Neural cell (in vitro differentiated cells): ENCODE data around the gene PPFIA1. TPM values are rescaled to one million over a fixed set of nuclear protein-coding genes. Genes with fewer than 3 reads are reported as not detected.

Experiments used
- H2AFZ ChIP-seq: fragments of 200-600, 300-800 bp; sonication (generic), shearing (Covaris generic); 2 replicates; pipeline ENCODE4 v1.6.0; 2014; ENCODE audit warnings: low read depth, mild to moderate bottlenecking, antibody characterized with exemption, low read length, moderate library complexity
- H3F3A ChIP-seq: fragments of 200-600 bp; shearing (Covaris generic); 2 replicates; pipeline ENCODE4 v1.6.1; 2016; ENCODE audit warnings: mild to moderate bottlenecking, moderate library complexity, mixed read lengths, antibody characterized with exemption, low read length; ENCODE audit not compliant: insufficient read depth, poor library complexity, severe bottlenecking
- H3K27ac ChIP-seq: fragments of 200-600, 300-800 bp; sonication (generic), shearing (Covaris generic); 2 replicates; pipeline ENCODE4 v1.5.1; 2014; ENCODE audit warnings: mild to moderate bottlenecking, low read length, moderate library complexity
- H3K27me3 ChIP-seq: fragments of 300-800, 200-600 bp; sonication (generic), shearing (Covaris generic); 2 replicates; pipeline ENCODE4 v1.6.0; 2014; ENCODE audit warnings: mild to moderate bottlenecking, low read depth, low read length, moderate library complexity; ENCODE audit not compliant: insufficient read depth
- H3K36me3 ChIP-seq: fragments of 300-800, 200-600 bp; sonication (generic), shearing (Covaris generic); 2 replicates; pipeline ENCODE4 v1.5.1; 2014; ENCODE audit warnings: mild to moderate bottlenecking, antibody characterized with exemption, low read length, moderate library complexity; ENCODE audit not compliant: insufficient read depth
- H3K4me2 ChIP-seq: fragments of 300-800, 200-600 bp; sonication (generic), shearing (Covaris generic); 2 replicates; pipeline ENCODE4 v1.6.0; 2014; ENCODE audit warnings: mild to moderate bottlenecking, low read length
- H3K4me3 ChIP-seq: fragments of 300-800, 200-600 bp; sonication (generic), shearing (Covaris generic); 2 replicates; pipeline ENCODE4 v1.5.1; 2014; ENCODE audit warnings: mild to moderate bottlenecking, low read length, moderate library complexity
- H3K79me2 ChIP-seq: fragments of 200-600 bp; shearing (Covaris generic); replicated peaks from 2 replicates; pipeline ENCODE4 v1.6.0; 2014; ENCODE audit warnings: mild to moderate bottlenecking, low read length, moderate library complexity; ENCODE audit not compliant: insufficient read depth
- H3K9ac ChIP-seq: fragments of 300-800, 200-600 bp; sonication (generic), shearing (Covaris generic); 2 replicates; pipeline ENCODE4 v1.6.1; 2016; ENCODE audit warnings: mild to moderate bottlenecking, low read length, mixed read lengths
- H3K9me2 ChIP-seq: fragments of 200-600 bp; shearing (Covaris generic); 2 replicates; pipeline ENCODE4 v1.6.1; 2016; ENCODE audit warnings: mild to moderate bottlenecking, low read length, mixed read lengths; ENCODE audit not compliant: insufficient read depth
- H3K9me3 ChIP-seq: fragments of 200-600, 300-800 bp; sonication (generic), shearing (Covaris generic); 2 replicates; pipeline ENCODE4 v1.6.1; 2016; ENCODE audit warnings: mild to moderate bottlenecking, mixed run types, low read length, moderate library complexity, mixed read lengths
- H4K20me1 ChIP-seq: fragments of 200-600 bp; shearing (Covaris generic); 2 replicates; pipeline ENCODE4 v1.6.1; 2016; ENCODE audit warnings: mild to moderate bottlenecking, mixed run types; ENCODE audit not compliant: insufficient read depth
- CTCF ChIP-seq: fragments of 450-650 bp; IDR thresholded peaks from 2 replicates; pipeline ENCODE4 v1.5.1; 2014; ENCODE audit warnings: antibody characterized with exemption, mild to moderate bottlenecking, moderate library complexity; ENCODE audit not compliant: poor library complexity, severe bottlenecking
- EP300 ChIP-seq: fragments of 450-650 bp; conservative IDR thresholded peaks from 2 replicates; pipeline ENCODE4 v1.6.1; 2014; ENCODE audit warnings: antibody characterized with exemption, mild to moderate bottlenecking, moderate library complexity; ENCODE audit not compliant: poor library complexity, severe bottlenecking
- EZH2 ChIP-seq: fragments of 200-600, 300-800 bp; shearing (Covaris generic), sonication (generic); IDR thresholded peaks from 2 replicates; pipeline ENCODE4 v1.6.1; 2014; ENCODE audit warnings: antibody characterized with exemption, low read length, borderline replicate concordance, mild to moderate bottlenecking; ENCODE audit not compliant: insufficient read depth, poor library complexity, severe bottlenecking
- MXI1 ChIP-seq: fragments of 450-650 bp; conservative IDR thresholded peaks from 2 replicates; pipeline ENCODE4 v1.6.1; 2014; ENCODE audit warnings: antibody characterized with exemption, mild to moderate bottlenecking; ENCODE audit not compliant: poor library complexity, severe bottlenecking
- POLR2AphosphoS5 ChIP-seq: IDR thresholded peaks from 2 replicates; pipeline ENCODE4 v1.6.1; 2012
- RAD21 ChIP-seq: fragments of 450-650 bp; conservative IDR thresholded peaks from 2 replicates; pipeline ENCODE4 v1.6.1; 2014; ENCODE audit warnings: antibody characterized with exemption, mild to moderate bottlenecking, moderate library complexity
- SMC3 ChIP-seq: fragments of 450-650 bp; conservative IDR thresholded peaks from 2 replicates; pipeline ENCODE4 v1.6.1; 2014; ENCODE audit warnings: antibody characterized with exemption, mild to moderate bottlenecking, moderate library complexity; ENCODE audit not compliant: poor library complexity
- TAF1 ChIP-seq: IDR thresholded peaks from 2 replicates; pipeline ENCODE4 v1.6.1; 2012; ENCODE audit warnings: low read depth
- polyA plus RNA-seq: library from polyadenylated mRNA; depleted of rRNA; stranded (reverse); fragments of >200 nt; gene quantifications from 2 replicates; pipeline ENCODE4 v1.2.3, GENCODE V29; 2014
- TF ChIP-seq, protein P1 (sequence below): IDR thresholded peaks from 2 replicates; pipeline ENCODE4 v1.6.1; 2012; ENCODE audit warnings: borderline replicate concordance

Gene PPFIA1
- polyA plus RNA-seq, 1 donor from 2014 or later: 48.9 TPM

GRCh38 chr11:70296681-70297080, 26.2 kb downstream of the PPFIA1 start:
- Histone ChIP-seq H3K27ac (no peak overlapping the region), H3K79me2 (no peaks in the 10 kb centered on the region), H2AFZ (no peak overlapping the region), H3K27me3 (no peaks in the 10 kb centered on the region), H4K20me1 (no peaks in the 10 kb centered on the region), H3K4me2 (no peak overlapping the region), H3K4me3 (no peak overlapping the region), H3K9me2 (no peaks in the 10 kb centered on the region), H3K36me3 (peaks cover 12% of the 10 kb centered on the region), H3K9me3 (no peaks in the 10 kb centered on the region), H3K9ac (no peak overlapping the region), H3F3A (no peaks in the 10 kb centered on the region)
- no peak for TF ChIP-seq MXI1
- TF ChIP-seq TAF1: no peak
- no peak for TF ChIP-seq SMC3
- no peak for TF ChIP-seq EP300
- TF ChIP-seq RAD21: no peak
- no peak for TF ChIP-seq CTCF
- no peak for TF ChIP-seq POLR2AphosphoS5

DNA sequence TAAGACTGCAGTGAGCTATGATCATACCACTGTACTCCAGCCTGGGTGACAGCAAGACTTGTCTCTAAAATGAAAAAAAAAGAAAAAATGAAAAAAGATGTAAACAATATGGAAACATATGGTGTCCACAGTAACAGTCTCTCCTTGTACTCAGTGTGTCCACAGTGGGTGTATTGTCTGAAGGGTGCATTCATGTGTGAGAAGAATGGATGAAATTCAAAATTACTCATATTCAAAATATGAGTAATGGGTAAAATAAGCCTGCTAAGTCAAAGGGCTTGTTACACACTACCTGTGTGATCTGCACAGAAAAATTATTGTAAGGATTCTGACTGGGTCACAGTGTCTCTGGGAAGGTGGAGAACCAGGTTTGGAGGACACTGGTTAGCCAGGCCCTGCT, 26.9 kb downstream of the PPFIA1 start:
- Histone ChIP-seq H3K4me3 (no peak overlapping the region), H2AFZ (no peak overlapping the region), H4K20me1 (no peaks in the 10 kb centered on the region), H3F3A (no peaks in the 10 kb centered on the region), H3K9ac (no peak overlapping the region), H3K27me3 (no peaks in the 10 kb centered on the region), H3K9me2 (no peaks in the 10 kb centered on the region), H3K79me2 (no peaks in the 10 kb centered on the region), H3K4me2 (no peak overlapping the region), H3K36me3 (peaks cover 12% of the 10 kb centered on the region), H3K27ac (no peak overlapping the region), H3K9me3 (no peaks in the 10 kb centered on the region)
- TF ChIP-seq, protein P1, sequence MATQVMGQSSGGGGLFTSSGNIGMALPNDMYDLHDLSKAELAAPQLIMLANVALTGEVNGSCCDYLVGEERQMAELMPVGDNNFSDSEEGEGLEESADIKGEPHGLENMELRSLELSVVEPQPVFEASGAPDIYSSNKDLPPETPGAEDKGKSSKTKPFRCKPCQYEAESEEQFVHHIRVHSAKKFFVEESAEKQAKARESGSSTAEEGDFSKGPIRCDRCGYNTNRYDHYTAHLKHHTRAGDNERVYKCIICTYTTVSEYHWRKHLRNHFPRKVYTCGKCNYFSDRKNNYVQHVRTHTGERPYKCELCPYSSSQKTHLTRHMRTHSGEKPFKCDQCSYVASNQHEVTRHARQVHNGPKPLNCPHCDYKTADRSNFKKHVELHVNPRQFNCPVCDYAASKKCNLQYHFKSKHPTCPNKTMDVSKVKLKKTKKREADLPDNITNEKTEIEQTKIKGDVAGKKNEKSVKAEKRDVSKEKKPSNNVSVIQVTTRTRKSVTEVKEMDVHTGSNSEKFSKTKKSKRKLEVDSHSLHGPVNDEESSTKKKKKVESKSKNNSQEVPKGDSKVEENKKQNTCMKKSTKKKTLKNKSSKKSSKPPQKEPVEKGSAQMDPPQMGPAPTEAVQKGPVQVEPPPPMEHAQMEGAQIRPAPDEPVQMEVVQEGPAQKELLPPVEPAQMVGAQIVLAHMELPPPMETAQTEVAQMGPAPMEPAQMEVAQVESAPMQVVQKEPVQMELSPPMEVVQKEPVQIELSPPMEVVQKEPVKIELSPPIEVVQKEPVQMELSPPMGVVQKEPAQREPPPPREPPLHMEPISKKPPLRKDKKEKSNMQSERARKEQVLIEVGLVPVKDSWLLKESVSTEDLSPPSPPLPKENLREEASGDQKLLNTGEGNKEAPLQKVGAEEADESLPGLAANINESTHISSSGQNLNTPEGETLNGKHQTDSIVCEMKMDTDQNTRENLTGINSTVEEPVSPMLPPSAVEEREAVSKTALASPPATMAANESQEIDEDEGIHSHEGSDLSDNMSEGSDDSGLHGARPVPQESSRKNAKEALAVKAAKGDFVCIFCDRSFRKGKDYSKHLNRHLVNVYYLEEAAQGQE: no peak
- TF ChIP-seq CTCF: no peak
- TF ChIP-seq EP300: no peak
- no peak for TF ChIP-seq TAF1
- TF ChIP-seq RAD21: no peak
- TF ChIP-seq MXI1: no peak
- no peak for TF ChIP-seq POLR2AphosphoS5
- TF ChIP-seq EZH2: no peak
